ENCODE measurements around the gene PEX16.

PEX16 gene

DNA sequence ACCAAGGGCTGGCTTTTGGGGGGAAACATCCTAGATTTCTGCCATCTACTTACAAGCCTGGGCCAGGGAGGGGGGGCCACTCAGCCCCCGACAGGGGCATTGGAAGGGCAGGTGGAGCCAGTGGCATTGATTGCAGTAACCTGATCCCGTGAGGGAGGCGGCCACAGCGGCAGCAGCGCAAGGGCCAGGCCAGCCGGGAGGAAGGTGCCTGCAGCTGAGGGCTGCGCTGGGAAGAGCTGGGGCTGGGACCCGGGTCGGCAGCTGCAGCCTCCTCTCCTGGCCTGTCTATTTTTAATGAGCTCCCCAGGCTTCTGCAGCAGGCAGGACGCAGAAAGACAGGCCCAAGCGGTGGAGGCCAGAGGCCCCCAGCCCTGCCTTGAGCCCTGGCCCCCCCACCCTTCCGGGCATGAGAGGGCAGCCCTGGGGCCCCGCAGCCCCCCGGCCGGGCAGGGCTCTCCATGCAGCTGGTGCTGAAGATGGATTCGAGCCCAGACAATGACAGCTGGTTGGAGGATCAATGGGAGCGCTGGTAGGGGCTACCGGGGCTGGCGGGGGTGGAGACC lies 21.2 kb downstream of the PEX16 start:
- DNase-seq, result no peak

DNA sequence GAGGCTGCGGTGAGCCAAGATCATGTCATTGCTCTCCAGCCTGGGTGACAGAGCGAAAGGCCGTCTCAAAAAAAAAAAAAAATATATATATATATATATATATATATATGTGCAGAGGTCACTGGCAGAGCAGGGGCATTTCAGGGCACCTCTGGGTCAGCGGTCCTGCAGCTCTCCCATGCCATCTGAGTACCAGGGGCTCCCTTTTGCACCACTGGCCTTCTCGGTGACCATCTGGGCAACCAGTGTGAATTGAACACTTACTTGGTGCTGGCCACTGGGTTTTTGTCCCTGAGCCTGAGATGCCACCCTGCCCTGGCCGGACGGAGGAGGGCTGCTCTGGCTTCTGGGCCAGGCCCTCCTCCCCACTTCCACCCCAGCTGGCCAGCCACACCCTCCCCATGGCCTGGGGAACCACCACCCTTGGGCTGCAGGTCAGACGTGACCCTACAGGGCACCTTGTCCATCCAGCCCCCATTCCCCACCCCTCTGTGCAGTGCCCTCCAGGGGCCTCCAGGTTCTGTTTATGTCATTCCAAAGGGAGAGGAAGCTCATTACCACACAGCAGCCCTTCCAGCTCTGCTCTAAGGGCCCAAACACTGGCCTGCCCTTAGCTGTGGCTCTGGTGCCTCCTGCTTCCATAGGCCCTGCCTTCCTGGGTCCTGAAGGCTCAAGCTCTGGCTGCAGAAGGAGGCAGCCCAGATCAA lies 22.0 kb downstream of the PEX16 start:
- DNase-seq, result no peak

DNA sequence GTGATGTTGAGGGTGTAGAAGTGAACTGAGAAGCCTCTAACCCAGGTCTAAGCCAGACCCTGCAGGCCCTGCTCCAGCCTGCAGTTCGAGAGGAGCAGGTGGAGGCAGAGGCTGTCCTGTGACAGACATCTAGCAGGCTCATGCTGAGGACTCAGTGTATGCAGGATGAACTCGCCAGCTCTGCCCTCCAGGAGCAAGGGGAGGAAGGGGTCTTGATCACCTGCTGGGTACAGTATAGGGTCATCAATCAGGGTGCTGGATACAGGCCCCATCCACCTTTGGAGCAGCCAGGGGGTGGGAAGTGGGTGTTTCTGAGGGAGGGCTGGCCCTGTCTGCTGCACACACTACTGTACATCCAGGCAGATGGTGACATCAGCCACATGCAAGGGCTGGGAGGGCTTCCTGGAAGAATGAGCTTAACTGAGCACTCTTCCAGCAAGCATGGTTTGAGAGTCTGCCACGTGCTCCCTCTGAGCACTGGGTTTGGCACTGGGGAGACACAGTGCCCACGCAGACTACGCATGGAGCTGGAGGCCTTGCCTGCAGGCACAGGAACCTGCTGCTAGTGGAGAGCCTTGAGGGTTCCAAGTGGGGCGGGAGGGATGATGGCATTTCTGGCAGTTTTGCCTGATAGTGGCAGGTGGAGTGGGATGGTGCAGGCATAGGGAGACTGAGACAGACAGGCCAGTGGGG lies 23.0 kb downstream of the PEX16 start:
- no peak for DNase-seq

DNA sequence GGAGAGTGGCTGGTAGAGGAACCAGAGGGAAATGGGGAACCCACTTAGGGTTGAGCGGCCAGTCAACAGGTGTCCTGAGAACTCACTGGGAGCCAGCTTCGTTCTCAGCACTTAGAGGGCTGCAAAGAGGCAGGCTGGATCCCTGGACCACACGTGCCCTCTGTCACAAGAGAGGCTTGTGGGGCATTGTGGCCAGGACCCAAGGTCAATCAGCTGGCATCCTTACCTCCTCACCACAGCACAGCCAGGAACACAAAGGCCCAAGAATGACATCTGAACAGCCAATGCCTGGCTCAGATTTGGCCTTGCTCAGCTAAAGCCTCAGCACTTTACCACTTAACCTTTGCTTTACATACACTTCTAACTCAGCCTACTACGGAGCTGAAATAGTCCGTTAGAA lies 24.8 kb downstream of the PEX16 start:
- no peak for DNase-seq

DNA sequence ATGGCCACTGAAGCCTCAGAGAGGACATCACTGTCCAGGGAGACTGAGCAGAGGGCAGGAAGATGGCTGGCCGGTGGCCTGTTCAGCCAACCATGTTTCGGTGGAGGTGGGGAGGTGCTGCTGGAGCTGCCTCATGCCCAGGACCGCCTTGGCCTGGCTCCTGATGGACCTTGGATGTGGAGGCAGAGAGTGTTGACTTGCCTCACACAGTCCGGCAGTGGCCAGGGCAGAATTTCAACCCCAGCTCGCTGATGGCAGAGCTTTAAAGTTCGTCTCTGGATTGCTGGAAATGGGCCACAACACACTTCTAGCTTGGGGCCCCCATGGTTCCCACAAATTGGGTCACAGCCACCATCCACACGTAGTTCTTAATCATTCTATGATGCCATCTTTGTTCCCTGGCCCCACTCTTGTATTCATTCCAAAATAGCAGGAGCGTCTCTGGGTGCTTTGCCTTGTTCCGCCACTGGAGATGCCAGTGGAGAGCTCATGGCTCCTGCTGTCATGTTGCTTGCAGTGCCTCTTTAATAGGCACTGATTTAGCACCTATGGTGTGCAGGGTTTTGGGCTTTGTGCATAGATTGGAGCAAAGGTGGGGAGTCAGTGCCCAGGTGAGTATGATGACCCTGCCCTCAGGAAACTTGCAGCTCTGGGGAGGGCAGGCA lies 26.7 kb downstream of the PEX16 start:
- DNase-seq, result no peak

DNA sequence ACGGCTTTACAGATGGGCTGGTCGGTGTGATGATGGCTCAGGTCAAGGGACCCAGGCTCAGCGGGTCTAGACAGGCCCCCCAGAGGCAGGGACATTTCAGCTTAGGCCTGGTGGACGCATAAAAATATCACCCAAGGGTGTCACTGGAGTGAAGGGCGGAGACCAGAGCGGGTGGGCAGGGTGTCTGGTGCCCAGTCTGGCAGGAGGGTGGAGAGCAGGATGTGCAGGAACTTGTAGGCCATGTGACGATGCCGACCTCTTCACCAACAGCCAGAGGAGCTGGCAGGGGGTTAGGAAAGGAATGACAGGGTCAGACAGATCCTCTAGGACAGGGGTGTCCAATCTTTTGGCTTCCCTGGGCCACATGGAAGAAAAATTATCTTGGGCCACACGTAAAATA lies 27.7 kb downstream of the PEX16 start:
- DNase-seq, result no peak

DNA sequence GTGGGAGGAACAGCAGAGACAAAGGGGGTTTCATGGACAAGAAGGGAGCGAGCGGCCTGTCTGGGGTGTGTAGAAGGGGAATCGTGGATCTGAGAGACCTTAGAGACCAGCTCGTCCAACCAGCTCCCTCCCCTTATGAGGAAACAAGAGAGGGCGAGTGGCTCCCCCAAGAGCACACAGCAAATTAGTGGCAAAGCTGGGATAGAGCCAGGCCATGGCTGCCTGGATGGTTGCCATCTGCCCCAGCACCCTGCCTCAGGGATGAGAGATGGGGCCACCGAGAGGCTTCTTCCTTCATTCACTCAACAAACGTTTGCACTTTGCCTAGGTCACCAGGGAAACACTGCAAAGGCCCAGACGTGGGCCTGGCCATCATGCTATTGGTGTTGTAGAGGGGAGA lies 28.1 kb downstream of the PEX16 start:
- no peak for DNase-seq

DNA sequence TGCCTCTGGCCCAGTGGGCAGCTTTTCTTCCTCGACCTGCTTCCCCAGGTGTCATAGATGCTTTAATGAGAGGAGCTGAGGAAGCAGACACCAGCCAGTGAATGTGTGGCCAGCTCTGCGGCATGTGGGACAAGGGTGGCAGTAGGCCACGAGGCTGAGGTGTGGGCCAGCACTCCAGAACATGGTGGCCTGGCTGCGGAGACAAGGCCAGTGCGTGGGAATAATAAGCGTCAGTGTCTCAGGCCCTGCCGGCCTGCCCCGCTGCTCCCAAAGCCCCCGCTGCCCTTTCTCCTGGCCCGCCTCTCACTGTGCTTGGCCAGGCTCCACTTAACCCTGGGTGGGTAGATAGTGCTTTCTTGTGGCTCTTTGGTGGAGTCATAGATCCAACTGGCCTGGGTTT lies 30.1 kb downstream of the PEX16 start:
- DNase-seq, result no peak

DNA sequence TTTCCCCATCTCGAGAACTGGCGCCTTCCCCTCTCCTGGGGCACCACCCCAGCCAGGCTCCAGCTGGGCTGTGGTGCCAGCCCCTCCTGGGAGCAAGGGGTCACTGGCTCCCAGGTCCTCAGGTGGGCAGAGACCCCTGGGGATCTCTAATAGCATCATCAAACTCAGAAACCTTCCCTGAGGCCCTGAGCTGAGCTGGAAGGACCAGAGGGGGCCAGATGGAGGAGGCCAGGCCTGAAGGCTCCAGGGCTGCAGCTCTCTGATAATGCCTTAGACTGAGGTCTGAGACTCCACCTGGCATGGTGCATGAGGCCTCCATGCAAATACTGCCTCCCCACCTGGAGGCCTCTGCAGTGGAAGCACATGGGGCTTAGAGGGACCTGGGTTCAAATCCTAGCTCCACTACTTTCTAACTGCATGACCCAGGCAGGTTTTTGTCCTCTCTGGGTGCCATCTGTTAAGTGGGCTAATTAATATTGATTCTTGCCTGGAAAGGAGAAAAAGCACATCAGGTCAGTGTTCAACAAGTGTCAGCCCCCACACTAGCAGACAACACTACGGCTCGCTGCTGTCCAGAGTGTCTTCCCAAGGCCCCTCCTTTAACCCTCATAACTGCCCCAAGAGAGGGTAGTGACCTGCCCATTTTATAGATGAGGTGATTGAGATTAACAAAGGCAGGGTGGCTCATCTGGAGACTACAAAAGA lies 30.7 kb downstream of the PEX16 start:
- no peak for DNase-seq

DNA sequence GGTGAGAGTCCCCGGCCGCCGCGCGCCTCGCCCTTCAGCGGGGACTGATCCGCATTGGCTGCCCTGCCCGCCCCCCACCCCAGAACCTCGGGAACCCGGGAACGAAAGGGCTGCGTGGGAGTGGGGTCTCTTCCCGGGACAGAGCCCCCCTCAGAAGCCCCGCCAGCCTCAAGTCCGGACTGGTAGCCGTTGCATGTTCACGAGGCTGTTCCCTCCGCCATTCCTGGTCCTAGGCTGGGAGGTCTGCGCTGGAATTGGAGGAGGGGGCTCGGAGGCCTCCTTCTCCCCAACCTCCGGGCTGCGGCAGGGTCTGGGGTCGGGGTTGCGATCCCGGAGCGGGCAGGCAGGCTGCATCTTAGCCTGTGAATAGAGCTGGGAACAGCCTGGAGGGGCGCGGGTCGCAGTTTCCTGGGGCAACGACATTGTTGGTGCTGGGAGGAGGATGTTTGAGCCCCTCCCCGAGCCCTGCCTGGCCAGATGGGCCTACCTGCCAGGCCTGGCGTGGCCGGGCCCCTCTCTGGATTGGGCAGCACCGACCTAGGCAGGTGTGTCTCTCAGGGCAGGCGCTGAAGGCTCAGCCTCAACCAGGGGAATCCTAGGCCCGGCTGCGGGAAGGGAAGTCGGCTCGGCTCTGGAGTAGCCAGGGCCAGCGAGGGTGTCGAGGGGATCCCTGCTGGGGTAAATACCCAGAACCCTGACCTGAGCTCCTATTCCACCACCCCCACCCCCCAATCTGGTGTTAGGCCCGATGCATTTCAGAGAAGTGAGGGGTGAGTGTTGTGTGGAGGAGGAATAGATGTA lies 31.6 kb downstream of the PEX16 start:
- DNase-seq, result no peak

DNA sequence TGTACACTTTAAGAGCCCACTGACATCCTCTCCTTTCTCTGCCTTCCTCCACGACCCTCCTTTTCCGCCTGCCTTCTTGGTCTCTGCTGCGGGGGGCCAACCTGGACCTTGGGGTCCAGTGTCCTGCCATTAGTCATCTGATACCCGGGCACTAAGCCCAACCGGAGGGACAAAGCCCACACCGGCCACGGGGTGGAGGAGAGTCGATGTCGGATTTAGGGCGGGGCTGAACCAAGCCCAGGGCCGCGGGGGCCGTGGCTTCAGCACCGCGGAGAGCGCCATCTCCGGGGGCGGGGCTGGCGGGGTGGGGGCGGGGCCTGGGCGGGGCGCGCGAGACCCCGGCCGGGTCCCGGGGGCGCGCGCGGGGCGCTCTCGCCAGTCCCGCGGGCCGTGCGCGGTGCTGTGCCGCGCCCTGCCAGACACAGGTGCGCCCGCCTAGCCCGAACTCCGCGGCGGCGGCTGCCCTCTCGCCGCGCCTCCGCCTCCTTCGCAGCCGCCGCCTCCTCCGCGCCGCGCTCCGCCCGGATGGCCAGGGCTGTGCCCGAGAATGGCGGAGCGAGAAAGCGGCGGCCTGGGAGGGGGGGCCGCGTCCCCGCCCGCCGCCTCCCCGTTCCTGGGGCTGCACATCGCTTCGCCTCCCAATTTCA lies 32.3 kb downstream of the PEX16 start, which contains the start of gene MAPK8IP1:
Gene MAPK8IP1 (plus strand): TSS at position 378 of the 647 bp plus-strand sequence. CDS start 170 bp downstream, at position 548.
- no peak for DNase-seq

DNA sequence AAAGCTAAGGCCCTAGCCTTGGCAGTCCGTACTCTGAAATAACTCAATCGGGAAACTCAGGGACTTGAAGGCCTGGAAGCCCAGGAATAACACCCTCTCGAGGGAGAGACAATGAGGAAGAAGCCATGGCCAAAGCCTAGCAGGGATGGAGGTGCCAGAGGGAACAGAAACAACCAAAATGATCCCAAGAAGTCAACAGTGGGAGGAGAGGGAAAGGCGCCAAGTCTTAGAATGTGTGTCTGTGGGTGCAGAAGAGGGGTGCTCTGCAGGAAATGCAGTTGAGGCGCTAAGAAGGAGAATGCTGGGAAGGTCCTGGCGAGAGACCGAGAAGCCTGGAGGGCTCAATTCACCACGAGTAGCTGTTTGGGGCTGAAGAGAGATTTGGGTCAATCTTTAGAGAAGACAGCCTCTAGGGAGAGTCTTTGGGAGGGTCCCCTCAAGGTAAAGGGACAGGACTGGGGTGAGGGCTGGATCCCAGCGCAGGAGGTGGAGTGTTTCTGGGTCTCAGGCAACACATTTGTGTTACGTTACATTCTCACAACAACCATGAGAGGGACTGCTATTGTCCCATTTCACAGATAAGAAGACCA lies 33.0 kb downstream of the PEX16 start:
- DNase-seq, result no peak

DNA sequence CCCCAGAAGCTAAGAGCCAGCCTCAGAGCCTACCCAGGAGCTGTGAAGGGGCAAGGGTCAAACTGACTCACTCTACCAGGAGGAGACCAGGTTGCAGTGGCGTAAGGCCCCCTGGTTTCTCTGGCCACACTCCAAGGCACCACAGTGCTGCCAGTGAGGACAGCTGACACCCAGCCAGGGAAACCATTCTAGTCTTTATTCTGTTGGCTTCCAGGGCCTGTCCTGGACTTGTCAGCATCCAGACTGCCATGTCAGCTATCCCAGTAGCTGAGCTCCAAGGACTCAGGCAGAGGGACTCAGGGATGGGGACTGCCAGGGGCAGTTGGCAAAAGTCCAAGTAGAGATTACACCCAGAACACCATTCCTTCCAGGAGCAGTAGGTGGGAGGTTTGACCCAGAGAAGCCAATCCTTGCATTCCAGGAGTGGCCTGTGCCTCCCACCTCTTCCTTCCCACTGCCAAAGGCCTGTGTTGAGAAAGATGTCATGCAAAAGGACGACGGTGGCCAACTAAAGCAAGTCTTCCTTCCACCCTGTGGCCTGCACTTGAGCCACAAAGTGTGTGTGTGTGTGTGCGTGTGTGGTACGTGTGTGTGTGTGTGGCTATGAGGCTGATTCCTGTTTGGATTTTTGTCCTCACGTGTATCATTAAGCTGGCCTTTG lies 35.8 kb downstream of the PEX16 start:
- no peak for DNase-seq

DNA sequence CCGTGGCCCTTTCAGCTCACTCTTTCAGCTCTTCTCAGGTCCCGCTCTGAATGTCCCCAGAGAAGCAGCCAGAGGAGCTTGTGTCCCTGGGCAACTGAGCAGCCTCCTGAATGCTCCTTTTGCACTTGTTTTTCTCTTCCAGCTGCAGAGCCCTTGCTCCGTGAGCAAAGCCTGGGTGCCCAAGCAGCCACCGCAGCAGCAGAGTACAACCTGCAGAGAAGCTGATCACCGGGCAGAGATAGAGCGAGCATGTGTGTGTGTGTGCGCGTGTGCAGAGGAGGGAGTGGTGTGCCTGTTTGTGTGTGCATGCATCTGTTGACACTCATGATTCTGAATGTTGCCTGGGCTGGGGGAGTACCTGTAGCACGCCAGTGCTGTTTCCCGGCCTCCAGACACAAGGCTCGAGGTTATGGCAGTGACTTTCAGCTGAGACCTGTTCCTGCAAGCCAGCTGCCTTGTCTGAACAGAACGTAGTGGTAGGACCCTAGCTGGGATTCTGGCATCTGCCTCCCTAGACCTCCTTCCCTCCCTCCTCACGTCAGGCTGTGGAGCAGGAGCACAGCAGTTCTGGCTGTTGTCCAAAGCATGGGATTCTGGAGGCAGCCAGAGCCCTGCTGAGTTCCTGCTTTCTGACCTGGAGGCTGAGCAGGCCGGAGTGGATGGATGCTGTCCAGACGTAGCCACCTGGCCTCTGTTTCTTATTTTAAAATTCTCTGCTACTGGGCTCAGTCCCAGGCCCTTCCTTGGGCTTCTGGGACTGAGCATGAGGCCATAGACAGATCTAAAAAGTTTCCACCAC lies 36.7 kb downstream of the PEX16 start:
- DNase-seq, result no peak

DNA sequence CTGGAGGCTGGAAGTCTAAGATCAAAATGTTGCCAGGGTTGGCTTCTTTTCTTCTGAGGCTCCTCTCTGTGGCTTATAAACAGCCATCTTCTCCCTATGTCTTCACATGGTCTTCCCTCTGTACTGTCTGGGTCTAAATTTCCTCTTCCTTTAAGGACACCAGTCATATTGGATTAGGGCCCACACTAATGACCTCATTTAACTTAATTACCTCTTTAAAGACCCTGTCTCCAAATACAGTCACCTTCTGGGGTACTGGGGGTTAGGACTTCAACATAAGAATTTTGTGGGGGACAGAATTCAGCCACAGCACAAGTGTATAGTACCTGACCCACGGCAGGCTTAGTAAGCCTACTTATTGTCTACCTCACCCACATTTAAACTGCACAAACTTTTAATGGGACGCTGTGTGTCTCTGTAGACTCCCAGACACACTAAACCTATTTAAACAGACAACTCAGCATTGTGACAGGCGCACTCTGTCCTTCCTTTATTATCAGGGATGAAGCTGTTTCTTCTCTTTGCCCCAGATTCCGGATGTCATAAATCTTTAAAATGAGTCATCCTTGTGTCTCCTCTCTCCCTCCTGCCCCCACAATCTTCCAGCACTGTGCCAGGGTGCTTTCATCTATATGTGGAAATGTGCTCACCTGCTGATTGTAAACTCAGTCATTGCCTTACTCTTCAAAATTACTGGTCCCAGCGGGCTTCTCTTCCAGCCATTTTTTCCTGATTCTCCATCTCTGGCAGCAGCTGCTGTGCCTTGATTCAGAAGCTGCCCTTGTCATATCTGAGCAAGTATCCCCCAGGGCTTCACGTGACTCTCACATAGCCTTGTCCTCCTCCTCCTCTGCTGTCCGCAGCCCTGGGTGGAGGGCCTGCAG lies 37.6 kb downstream of the PEX16 start:
- no peak for DNase-seq

DNA sequence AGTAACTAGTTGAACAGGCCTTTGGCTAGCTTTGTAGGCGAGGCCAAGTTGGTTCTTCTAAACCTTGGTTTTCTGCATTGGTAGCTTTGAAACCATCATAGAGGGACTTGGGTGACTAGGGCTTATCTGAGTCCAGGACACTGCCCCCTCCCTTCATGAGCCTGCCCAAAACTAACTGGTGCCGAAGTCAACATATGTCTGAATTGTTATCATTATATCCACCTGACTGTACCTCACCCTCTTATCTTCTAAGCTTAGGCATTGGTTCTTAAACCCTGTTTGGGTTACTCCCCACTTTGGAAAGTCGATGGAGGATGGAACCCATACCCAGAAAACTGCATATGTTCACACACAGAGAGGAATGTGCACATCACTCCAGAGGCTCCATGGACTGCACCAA lies 39.8 kb downstream of the PEX16 start:
- DNase-seq, result no peak

DNA sequence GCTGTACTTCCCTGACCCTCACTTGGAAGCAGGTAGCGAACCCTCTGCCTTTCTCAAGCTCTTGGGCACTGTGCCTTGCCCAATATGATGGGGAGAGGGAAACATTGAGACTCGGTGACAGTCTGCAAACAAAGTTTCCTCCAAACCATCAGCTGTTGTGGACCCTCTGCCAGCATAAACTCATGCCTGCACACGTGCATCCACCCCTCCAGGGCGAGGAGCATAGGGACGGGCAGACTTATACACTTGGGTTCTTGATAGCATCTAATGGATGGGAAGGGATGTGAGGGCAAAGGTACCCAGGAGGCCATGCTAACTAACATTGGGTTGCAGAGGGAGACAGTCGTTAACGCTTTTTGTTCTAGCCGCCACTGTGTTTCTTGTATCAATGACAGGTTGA lies 40.5 kb downstream of the PEX16 start:
- DNase-seq, result no peak

DNA sequence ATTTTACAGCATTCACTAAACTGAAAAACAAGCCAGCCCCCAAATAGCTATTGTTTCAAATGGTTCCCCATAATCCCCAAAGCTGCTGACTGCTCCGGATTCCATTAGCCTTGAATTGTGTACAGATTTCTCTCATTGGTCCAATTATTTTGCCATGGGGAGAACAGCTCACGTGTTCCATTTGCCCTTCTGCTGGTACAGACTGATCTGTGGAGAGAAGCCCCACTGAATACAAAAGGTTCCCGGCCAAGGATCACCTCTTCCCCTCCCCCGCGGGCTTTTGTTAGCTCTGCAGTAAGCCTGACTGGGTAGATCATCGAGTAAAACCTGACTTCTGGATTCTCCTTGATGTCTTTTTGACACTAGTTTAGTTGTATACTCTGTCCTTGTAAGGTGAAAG lies 41.3 kb downstream of the PEX16 start:
- DNase-seq, result no peak

Data from KG1 (cell line).